HepG2 (cell line): ENCODE data around the gene USP24. TPM values are rescaled to one million over a fixed set of nuclear protein-coding genes. Genes with fewer than 3 reads are reported as not detected.

Source experiments
- ASH2L ChIP-seq: fragments of 300-600, 200-600 bp; sonication (generic); IDR thresholded peaks from 2 replicates; pipeline ENCODE4 v1.7.0; 2017; ENCODE audit warnings: low read depth, mild to moderate bottlenecking, moderate library complexity, mixed read lengths, low read length; ENCODE audit not compliant: insufficient read length
- CEBPG ChIP-seq: IDR thresholded peaks from 2 replicates; pipeline ENCODE4 v1.6.1; 2016
- JUN ChIP-seq: sonication (generic); formaldehyde crosslinking; IDR thresholded peaks from 2 replicates; pipeline ENCODE4 v1.4.0; 2020; ENCODE audit warnings: mild to moderate bottlenecking, missing genetic modification reagents
- PAWR ChIP-seq: sonication (generic); formaldehyde crosslinking; IDR thresholded peaks from 2 replicates; pipeline ENCODE4 v1.4.0; 2020; ENCODE audit warnings: missing genetic modification reagents, mild to moderate bottlenecking, borderline replicate concordance
- ZMYM2 ChIP-seq: sonication (generic); formaldehyde crosslinking; IDR thresholded peaks from 2 replicates; pipeline ENCODE4 v1.8.0; 2022; ENCODE audit warnings: mild to moderate bottlenecking, missing genetic modification reagents
- ZNF382 ChIP-seq: sonication (generic); formaldehyde crosslinking; IDR thresholded peaks from 2 replicates; pipeline ENCODE4 v1.5.0; 2020; ENCODE audit warnings: missing genetic modification reagents, mild to moderate bottlenecking, borderline replicate concordance
- ZNF441 ChIP-seq: sonication (generic); formaldehyde crosslinking; IDR thresholded peaks from 2 replicates; pipeline ENCODE4 v1.7.0; 2021; ENCODE audit warnings: missing genetic modification reagents, borderline replicate concordance
- polyA plus RNA-seq, 8 experiments: library from polyadenylated mRNA; depleted of rRNA in 3 of 8; stranded (reverse) in 7 of 8; unstranded in 1 of 8; fragments of >200 nt; fragmentation: Illumina TruSeq in 4 of 8; extraction: Trizol in 4 of 8; gene quantifications; 2 replicates each; pipeline versions ENCODE4 v1.2.1 to v1.2.3, GENCODE V29; 2011 to 2016; ENCODE audit warnings: low read depth in 4 of 8, missing spikeins in 1 of 8, mixed read lengths in 1 of 8; ENCODE audit not compliant: insufficient read depth in 1 of 8
- total RNA-seq, 5 experiments: library from RNA; depleted of rRNA; stranded (reverse); fragments of >200 nt; fragmentation: Illumina TruSeq; extraction: Trizol; gene quantifications; 2 replicates each; pipeline ENCODE4 v1.2.3, GENCODE V29; 2016; ENCODE audit warnings: low read depth in 1 of 5
- TF ChIP-seq, protein P1 (sequence below): sonication (generic); formaldehyde crosslinking; IDR thresholded peaks from one replicate; pipeline ENCODE4 v1.5.1; 2020; ENCODE audit warnings: mild to moderate bottlenecking, missing genetic modification reagents; ENCODE audit errors: not compliant biosample characterization
- TF ChIP-seq, protein P2 (sequence below): sonication (generic); formaldehyde crosslinking; IDR thresholded peaks from 2 replicates; pipeline ENCODE4 v1.4.0; 2020; ENCODE audit warnings: missing genetic modification reagents, borderline replicate concordance
- TF ChIP-seq, protein P3 (sequence below): sonication (generic); formaldehyde crosslinking; IDR thresholded peaks from 2 replicates; pipeline ENCODE4 v1.5.0; 2020; ENCODE audit warnings: missing genetic modification reagents, mild to moderate bottlenecking, borderline replicate concordance
- TF ChIP-seq, protein P4 (sequence below): sonication (generic); formaldehyde crosslinking; IDR thresholded peaks from 2 replicates; pipeline ENCODE4 v1.5.1; 2020; ENCODE audit warnings: mild to moderate bottlenecking, missing genetic modification reagents

The USP24 gene
- total and polyA plus RNA-seq, 2 of the 13 experiments (the other 11 are each of a cell fraction or from before 2014, with no cell fraction given): 18.8 to 47.6 TPM

DNA sequence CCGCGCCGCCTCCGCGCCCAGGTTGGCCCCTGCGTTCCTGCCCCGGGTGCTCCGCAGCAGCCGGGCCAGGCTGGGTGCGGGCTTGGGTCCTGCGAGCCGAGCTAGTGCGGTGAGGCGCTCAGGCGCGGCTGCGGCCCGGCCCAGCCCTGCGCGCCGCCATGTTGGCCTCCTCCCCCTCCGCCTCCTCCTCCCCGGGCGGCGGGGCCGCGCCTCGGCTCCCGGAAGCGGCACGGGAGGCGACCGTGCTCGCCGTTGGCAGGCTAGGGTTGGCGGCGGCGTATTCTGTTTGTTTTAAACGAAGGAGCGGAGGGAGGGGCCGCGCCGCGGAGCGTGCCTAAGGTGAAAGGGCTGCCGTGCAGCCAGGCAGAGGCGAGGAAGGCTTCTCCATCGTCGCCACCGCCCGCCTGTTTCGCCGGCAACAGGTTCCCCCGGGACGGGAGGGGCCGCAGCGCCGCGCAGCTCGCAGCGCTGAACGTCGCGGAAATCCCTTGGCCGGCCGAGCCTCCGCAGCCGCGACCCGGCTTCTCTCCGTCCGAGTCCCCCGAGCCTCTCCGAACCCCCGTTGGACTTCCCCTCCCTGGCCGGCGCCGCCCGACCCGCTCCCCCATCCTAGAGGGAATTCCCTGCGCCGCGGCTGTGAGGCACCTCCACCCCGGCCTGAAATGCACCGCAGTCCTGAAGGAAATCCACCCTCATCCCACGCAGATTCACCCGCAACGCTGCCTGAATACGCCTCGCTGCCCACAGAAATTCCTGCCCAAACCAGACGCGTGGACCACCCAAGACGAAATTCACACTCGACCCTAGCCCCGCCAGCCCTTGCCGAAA, at the start of gene USP24 (continued):
- TF ChIP-seq, protein P1, sequence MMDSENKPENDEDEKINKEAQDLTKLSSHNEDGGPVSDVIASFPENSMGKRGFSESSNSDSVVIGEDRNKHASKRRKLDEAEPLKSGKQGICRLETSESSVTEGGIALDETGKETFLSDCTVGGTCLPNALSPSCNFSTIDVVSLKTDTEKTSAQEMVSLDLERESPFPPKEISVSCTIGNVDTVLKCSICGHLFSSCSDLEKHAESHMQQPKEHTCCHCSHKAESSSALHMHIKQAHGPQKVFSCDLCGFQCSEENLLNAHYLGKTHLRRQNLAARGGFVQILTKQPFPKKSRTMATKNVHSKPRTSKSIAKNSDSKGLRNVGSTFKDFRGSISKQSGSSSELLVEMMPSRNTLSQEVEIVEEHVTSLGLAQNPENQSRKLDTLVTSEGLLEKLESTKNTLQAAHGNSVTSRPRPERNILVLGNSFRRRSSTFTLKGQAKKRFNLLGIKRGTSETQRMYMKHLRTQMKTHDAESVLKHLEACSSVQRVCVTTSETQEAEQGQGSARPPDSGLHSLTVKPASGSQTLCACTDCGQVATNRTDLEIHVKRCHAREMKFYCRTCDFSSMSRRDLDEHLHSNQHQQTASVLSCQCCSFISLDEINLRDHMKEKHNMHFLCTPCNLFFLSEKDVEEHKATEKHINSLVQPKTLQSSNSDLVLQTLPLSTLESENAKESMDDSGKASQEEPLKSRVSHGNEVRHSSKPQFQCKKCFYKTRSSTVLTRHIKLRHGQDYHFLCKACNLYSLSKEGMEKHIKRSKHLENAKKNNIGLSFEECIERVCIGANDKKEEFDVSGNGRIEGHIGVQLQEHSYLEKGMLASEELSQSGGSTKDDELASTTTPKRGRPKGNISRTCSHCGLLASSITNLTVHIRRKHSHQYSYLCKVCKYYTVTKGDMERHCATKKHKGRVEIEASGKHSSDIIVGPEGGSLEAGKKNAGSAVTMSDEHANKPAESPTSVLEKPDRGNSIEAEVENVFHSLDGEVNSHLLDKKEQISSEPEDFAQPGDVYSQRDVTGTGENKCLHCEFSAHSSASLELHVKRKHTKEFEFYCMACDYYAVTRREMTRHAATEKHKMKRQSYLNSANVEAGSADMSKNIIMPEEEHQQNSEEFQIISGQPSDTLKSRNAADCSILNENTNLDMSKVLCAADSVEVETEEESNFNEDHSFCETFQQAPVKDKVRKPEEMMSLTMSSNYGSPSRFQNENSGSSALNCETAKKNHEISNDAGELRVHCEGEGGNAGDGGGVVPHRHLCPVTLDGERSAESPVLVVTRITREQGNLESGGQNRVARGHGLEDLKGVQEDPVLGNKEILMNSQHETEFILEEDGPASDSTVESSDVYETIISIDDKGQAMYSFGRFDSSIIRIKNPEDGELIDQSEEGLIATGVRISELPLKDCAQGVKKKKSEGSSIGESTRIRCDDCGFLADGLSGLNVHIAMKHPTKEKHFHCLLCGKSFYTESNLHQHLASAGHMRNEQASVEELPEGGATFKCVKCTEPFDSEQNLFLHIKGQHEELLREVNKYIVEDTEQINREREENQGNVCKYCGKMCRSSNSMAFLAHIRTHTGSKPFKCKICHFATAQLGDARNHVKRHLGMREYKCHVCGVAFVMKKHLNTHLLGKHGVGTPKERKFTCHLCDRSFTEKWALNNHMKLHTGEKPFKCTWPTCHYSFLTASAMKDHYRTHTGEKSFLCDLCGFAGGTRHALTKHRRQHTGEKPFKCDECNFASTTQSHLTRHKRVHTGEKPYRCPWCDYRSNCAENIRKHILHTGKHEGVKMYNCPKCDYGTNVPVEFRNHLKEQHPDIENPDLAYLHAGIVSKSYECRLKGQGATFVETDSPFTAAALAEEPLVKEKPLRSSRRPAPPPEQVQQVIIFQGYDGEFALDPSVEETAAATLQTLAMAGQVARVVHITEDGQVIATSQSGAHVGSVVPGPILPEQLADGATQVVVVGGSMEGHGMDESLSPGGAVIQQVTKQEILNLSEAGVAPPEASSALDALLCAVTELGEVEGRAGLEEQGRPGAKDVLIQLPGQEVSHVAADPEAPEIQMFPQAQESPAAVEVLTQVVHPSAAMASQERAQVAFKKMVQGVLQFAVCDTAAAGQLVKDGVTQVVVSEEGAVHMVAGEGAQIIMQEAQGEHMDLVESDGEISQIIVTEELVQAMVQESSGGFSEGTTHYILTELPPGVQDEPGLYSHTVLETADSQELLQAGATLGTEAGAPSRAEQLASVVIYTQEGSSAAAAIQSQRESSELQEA (CRISPR knock-in tag): no peak
- no peak for TF ChIP-seq ZMYM2 (CRISPR knock-in tag)
- no peak for TF ChIP-seq JUN (CRISPR knock-in tag)
- TF ChIP-seq, protein P2, sequence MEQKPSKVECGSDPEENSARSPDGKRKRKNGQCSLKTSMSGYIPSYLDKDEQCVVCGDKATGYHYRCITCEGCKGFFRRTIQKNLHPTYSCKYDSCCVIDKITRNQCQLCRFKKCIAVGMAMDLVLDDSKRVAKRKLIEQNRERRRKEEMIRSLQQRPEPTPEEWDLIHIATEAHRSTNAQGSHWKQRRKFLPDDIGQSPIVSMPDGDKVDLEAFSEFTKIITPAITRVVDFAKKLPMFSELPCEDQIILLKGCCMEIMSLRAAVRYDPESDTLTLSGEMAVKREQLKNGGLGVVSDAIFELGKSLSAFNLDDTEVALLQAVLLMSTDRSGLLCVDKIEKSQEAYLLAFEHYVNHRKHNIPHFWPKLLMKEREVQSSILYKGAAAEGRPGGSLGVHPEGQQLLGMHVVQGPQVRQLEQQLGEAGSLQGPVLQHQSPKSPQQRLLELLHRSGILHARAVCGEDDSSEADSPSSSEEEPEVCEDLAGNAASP (CRISPR knock-in tag): 0 out of 2 replicates have a peak, but pooled peaks have one; percentile 33
- TF ChIP-seq, protein P3, sequence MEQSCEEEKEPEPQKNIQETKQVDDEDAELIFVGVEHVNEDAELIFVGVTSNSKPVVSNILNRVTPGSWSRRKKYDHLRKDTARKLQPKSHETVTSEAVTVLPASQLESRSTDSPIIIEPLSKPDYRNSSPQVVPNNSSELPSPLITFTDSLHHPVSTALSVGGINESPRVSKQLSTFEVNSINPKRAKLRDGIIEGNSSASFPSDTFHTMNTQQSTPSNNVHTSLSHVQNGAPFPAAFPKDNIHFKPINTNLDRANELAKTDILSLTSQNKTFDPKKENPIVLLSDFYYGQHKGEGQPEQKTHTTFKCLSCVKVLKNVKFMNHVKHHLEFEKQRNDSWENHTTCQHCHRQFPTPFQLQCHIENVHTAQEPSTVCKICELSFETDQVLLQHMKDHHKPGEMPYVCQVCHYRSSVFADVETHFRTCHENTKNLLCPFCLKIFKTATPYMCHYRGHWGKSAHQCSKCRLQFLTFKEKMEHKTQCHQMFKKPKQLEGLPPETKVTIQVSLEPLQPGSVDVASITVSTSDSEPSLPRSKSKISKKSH: peak; percentile 81
- no peak for TF ChIP-seq PAWR
- TF ChIP-seq CEBPG (CRISPR knock-in tag): no peak
- TF ChIP-seq, protein P4, sequence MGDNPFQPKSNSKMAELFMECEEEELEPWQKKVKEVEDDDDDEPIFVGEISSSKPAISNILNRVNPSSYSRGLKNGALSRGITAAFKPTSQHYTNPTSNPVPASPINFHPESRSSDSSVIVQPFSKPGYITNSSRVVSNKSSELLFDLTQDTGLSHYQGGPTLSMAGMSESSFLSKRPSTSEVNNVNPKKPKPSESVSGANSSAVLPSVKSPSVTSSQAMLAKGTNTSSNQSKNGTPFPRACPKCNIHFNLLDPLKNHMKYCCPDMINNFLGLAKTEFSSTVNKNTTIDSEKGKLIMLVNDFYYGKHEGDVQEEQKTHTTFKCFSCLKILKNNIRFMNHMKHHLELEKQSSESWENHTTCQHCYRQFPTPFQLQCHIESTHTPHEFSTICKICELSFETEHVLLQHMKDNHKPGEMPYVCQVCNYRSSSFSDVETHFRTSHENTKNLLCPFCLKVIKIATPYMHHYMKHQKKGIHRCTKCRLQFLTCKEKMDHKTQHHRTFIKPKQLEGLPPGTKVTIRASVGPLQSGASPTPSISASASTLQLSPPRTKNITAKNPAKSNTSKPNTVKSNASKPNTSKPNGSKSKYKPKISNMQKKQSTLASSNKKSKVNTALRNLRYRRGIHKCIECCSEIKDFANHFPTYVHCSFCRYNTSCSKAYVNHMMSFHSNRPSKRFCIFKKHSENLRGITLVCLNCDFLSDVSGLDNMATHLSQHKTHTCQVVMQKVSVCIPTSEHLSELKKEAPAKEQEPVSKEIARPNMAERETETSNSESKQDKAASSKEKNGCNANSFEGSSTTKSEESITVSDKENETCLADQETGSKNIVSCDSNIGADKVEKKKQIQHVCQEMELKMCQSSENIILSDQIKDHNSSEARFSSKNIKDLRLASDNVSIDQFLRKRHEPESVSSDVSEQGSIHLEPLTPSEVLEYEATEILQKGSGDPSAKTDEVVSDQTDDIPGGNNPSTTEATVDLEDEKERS (CRISPR knock-in tag): peak; percentile 35; the same call in 1 of the 2 replicates
- TF ChIP-seq ZNF382 (CRISPR knock-in tag): no peak
- no peak for TF ChIP-seq ZNF441
- TF ChIP-seq ASH2L: peak; percentile 90
